SK-N-SH (cell line): Measurements from ENCODE around the gene LPAR1.

Experiments
- GABPA ChIP-seq: IDR thresholded peaks from 2 replicates; pipeline ENCODE4 v1.4.0; 2012; ENCODE audit warnings: low read depth, mild to moderate bottlenecking
- TF ChIP-seq, protein P1 (sequence below): fragments of 200-600 bp; sonication (generic); IDR thresholded peaks from 2 replicates; pipeline ENCODE4 v1.6.1; 2017; ENCODE audit warnings: antibody characterized with exemption, mild to moderate bottlenecking, moderate library complexity

DNA sequence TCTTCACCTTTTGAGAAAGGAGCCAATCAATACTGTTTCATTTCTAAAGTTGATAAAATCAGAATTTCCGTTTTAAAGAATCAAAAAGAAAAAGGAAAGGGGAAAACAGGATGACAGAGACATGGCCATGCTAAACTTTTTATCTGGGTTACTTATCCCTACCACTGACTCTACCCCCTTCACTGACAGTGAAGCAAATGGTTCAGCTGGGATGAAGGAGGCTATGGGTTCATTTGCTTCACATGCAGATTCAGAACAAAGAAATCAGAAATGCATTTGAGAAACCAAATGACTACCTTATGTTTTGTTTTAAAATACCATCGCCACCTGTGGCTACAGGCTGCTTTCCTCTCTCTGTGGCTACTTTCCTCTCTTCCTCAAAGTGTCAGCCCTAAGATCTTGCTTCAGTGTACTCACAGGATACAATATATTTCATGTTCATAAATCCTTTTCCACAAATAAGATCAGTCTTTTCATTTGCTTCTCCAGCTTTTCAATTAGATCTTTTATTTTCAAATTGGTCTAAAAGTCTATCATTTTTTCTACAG is 53.3 kb downstream of the LPAR1 start:
- TF ChIP-seq, protein P1, sequence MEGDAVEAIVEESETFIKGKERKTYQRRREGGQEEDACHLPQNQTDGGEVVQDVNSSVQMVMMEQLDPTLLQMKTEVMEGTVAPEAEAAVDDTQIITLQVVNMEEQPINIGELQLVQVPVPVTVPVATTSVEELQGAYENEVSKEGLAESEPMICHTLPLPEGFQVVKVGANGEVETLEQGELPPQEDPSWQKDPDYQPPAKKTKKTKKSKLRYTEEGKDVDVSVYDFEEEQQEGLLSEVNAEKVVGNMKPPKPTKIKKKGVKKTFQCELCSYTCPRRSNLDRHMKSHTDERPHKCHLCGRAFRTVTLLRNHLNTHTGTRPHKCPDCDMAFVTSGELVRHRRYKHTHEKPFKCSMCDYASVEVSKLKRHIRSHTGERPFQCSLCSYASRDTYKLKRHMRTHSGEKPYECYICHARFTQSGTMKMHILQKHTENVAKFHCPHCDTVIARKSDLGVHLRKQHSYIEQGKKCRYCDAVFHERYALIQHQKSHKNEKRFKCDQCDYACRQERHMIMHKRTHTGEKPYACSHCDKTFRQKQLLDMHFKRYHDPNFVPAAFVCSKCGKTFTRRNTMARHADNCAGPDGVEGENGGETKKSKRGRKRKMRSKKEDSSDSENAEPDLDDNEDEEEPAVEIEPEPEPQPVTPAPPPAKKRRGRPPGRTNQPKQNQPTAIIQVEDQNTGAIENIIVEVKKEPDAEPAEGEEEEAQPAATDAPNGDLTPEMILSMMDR = no peak
- TF ChIP-seq GABPA = no peak
